DMS114 treated with DMSO at 0.1 percent for 48 hours (cell line): Measurements from ENCODE around the gene ZBTB3.
"Not testable (repeated sequence)": the region's sequence is repeated elsewhere in the genome, so short reads cannot be mapped to it uniquely, and the experiment has no call there.

Experiments
- DNase-seq: peaks from one replicate; lab custom pipeline; 2025; ENCODE audit not compliant: unreplicated experiment; lab: John Stamatoyannopoulos, UW

Gene ZBTB3

DNA sequence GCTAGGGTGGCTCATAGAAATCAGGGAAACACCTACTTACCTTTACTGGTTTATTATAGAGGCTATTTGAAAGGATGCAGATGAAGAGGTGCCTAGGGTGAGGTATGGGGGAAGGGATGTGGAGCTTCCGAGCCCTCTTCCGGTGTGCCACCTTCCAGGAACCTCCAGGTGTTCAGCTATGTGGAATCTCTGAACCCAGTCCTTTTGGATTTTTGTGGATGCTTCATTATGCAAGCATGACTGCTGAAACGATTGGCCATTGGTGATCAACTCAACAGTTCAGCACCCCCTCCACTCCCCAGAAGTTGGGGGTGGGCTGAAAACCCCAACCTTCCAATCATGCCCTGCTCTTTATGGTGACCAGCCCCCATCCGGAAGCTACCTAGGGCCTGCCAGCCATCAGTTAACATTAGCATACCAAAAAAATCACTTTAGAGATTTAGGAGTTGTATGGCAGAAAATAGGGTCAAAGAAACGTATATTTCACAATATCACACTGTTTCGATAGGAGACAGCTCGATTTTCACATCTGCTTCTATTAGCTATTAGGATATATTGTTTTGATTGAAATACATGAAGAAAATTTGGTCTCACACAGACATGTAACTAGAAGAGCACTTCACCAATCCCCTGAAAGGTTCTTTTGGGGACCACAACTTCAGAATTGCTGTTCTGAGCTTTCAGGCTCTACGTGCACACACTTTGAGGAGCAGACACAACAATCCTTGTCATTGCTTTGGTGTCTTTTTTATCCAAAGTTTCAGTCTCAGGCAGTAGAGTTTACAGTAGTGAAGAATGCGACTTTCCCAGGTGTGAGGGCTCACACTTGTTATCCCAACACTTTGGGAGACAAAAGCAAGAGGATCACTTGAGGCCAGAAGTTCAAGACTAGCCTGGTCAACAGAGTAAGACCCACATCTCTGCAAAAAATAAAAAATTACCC lies 4.2 kb upstream of the ZBTB3 start:
- no peak for DNase-seq

DNA sequence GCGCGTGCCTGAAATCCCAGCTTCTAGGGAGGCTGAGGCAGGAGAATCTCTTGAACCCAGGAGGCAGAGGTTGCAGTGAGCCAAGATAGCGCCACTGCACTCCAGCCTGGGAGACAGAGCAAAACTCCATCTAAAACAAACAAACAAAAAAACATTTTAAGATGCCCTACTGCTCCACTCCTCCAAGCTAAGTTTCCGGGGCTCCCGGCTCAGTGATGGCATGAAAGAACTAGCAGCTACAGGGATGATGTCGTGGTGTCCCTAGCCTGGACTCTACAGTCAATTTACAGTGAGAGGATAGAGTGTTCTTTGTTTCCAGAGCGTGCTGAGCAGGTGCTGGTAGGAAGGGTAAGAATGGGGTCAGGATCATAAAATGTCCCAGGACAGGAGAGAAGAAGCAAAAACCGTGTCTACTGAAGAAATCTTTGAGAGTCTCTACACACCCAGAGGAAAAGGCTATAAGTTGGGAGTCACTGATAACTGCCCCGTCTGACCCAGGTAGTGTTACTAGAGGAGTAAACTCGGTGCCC lies 1.2 kb upstream of the ZBTB3 start:
- DNase-seq: no peak

DNA sequence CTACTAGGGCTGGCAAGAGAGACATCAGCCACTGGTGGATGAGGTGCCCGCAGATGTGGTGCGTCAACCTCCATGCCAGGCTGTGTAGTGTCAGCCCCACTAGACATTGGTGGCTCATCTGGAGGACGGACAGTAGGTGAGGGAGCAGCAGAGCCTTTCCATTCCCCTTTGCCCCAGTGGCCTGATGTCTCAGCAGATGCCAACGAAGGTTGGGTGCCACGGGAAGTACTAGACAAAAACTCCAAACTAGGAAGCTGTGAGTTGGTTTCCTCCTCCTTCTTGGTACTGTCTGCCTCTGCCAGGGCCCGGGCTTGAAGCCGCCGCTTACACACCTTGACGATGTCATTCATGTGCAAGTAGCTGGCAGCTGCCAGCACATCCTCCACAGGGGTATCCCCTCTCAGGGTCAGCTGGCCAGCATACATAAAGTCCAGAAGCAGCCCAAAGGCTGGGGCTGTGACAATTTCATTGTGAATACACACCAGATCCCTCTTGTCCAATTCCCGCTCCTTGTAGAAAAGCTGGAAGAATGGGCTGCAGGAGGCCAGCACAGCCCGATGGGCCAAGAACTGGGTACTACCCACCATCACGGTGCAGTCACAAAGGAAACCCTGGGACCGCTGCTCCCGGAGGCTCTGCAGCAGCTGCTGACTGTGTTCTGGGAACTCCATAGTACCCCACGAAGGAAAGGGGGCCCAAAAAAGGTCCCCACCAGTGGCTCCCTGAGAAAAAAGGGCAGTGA lies 795 bp downstream of the ZBTB3 start:
- DNase-seq: no peak

DNA sequence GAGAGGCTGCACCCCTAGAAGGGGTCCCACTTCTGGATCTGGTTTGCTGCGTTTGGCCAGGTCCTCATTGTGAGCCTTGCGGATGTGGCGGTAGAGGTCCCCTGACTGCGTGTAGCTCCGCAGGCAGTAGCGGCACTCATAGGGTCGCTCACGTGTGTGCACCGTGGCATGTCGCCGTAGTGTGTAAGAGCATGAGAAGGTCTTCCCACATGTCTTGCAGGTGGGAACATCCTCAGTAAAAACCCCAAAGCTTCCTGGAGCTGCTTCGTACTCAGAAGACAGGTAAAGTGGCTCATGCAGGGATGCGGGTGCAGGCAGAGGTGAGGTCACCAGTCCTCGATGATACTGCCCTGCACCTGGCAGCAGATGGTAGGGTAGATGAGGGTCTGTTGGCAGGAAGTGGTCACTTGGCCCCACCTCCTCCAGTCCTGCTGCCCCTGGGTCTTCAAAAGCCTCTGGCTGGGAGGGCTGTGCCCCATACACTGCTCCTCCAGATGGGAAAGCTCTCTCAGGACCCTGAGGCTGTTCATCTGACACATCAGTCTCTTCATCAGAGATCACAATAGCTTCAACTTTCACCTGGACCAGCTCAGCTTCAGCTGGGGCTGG lies 1.7 kb downstream of the ZBTB3 start:
- no peak for DNase-seq

DNA sequence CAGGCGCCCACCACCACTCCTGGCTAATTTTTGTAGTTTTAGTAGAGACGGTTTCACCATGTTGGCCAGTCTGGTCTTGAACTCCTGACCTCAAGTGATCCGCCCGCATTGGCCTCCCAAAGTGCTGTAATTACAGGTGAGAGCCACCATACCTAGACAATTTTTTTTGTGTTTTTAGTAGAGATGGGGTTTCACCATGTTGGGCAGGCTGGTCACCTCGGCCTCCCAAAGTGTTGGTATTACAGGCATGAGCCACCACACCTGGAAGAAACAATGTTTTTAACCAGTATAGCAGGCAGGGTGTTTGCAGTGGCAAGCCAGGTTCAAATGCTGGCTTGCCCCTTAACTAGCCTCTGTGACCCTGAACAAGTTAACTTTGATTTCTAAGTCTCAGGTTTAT lies 4.0 kb downstream of the ZBTB3 start:
- DNase-seq: not testable (repeated sequence)

DNA sequence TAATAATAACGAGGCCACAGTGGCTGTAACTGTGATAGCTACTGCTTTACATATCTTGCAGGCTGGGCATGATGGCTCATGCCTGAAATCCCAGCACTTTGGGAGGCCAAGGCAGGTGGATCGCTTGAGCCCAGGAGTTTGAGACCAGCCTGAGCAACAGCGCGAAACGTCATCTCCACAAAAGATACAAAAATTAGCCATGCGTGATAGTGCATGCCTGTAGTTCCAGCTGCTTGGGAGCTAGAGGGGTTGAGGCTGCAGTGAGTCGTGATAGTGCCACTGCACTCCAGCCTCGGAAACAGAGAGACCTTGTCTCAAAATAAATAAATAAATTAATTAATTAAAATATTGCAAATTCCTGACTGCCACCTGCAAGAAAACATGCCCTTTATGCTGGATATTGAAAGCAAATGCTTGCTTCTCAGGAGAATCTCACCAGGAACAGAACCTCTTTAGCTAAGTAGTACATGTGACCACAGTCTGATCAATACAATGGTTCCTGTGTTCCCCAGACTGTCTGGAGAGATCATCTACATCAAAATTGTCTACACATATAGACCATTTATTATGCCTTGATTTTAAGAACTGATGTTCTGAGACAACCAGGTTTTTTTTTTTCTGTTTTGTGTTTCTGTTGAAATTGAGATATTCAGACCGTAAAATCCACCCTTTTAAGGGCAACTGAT lies 6.3 kb downstream of the ZBTB3 start:
- DNase-seq: no peak

DNA sequence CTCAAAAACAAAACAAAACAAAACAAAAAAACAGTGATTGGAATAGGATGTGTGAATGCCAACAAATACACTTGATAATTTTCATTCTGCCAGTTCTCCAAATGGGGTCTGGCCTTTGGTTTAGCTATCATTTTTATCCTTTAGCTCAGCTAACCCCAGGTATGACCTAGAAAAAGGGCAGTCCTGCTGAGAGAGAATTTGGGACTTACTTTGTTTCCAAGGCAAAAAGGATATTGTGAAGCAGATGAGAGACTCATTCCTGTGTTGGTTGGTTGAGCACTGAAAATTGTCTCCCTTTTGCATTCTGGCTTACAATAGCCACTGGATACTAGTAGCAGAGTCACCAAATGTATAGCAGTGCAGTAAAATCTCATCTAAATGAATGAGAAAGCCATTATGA lies 16.8 kb downstream of the ZBTB3 start:
- DNase-seq: no peak

DNA sequence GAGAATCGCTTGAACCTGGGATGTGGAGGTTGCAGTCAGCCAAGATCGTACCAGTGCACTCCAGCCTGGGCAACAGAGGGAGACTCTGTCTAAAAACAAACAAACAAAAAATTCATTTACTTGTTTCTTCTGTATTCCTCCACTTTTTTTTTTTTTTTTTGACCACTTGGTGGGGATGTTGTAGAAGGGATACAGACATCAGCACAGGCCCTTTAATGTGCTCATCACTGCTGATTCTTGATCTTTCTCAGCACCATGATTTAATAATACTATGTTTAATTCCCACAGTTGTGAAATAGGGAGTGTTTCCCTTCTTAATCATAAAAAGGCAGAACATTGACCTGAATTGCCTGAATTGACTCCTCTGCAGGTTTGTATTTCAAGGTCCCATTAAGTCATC lies 21.1 kb downstream of the ZBTB3 start:
- DNase-seq: peak; percentile 47

DNA sequence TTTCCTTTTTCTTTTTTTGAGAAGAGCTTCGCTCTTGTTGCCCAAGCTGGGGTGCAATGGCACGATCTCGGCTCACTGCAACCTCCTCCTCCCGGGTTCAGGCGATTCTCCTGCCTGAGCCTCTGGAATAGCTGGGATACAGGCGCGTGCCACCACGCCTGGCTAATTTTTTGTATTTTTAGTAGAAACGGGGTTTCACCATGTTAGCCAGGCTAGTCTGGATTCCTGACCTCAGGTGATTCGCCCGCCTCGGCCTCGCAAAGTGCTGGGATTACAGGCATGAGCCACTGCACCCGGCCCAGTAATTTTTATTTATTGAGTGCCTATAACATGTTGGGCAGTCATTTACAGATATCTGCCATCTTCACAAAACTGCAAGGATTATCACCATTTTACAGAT lies 23.9 kb downstream of the ZBTB3 start:
- DNase-seq: not testable (repeated sequence)

DNA sequence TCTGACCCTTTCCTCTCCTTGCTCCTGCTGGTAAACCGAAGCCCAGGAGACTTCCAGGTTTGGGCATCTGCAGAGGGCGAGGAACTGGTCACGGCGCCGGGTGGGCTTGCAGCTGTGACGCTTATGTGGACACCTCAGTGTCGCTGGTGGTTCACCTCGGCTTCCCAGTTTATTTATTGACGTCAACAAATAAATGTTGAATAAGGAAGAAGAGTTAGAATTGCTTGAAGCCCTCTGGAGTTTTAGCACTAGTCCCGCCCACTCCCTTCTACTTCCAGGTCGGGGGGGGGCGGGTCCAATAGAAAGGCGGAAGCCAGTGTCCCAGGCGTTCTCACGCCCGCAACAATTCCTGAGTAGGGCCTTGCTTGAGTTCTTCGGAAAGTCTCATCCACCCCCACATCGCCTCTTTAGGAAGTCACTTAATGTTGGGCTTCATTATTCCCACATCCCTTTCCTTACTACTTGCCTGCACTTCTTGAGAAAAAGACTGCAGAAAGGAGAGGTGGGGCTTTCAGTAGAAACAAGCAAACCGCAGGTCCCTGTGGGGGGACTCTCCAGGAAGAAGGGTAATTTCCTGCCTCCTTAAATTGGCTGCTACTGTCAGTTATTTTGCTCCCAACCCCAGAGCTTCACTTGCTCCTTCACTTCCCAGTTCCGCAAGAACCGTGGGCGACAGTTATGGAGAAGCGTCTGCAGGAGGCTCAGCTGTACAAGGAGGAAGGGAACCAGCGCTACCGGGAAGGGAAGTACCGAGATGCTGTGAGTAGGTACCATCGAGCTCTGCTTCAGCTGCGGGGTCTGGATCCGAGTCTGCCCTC lies 25.6 kb downstream of the ZBTB3 start, which contains the start of gene TTC9C:
TSS of gene TTC9C (plus strand) at position 316 of the 818 bp plus-strand sequence. CDS start at position 679, 363 bp downstream.
- DNase-seq: peak; percentile 92

DNA sequence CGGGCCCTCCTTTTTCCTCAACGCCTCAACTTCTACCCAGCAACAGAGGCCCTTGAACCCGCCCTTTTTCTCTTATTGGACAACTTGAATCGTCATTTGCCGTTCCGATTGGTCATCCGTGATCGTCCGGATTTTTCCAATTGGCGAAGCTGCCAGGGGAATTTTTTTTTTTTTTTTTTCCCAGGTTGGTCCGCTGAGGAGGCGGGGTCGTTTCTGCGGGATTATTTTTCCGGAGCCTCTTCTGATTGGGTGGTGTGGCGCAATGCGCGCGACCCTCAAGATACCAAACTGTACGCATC lies 26.1 kb downstream of the ZBTB3 start:
- peak; percentile 99 for DNase-seq

DNA sequence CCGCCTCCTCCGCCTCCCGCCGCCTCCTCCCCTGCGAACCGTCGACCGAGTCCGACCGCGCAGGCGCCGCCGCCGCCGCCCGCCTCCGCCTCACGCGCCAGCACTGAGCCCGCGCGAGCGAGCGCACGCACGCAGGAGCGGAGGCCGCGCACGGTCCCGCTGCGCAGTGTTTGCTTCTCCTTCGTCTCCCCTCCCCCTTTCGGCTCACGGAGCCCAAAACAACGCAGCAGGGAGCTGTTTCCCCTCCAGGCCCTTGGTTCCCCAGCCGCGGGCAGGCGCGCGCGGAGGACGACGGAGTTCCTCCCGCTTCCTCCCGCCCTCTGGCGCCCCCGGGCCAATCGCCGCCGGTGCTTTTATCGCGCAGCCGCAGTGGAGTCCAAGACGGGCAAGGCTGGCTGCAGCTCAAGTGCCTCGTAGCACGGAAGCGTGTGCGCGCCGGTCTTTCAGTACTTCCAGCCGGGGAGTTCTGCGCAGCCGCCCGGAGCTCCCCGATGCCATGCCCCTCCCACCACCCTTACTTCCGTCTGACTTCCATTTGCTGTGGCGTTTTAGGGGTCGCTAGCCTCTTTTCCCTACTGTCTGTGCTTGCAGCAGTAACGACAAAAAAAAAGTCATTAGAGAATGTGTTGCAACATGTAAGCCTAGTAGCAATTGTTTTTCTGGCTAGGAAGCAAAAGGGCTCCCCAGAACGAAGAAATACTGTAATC lies 26.6 kb downstream of the ZBTB3 start, which contains the start of gene HNRNPUL2:
TSS of gene HNRNPUL2 (minus strand) at position 293 of the 707 bp plus-strand sequence. CDS start 301 bp downstream, outside the sequence.
- DNase-seq: peak; percentile 98

DNA sequence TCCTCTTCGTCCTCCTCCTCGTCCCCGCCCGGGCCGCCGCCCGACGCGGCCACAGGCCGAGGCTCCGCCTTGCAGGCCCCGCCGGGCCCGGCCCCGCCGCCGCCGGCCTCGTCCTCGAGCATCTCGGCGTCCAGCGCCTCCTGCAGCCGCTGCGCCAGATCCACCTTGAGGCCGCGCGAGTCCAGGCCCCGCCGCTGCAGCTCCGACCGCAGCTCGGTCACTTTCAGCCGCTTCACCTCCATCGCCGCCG lies 27.1 kb downstream of the ZBTB3 start:
- DNase-seq: no peak

DNA sequence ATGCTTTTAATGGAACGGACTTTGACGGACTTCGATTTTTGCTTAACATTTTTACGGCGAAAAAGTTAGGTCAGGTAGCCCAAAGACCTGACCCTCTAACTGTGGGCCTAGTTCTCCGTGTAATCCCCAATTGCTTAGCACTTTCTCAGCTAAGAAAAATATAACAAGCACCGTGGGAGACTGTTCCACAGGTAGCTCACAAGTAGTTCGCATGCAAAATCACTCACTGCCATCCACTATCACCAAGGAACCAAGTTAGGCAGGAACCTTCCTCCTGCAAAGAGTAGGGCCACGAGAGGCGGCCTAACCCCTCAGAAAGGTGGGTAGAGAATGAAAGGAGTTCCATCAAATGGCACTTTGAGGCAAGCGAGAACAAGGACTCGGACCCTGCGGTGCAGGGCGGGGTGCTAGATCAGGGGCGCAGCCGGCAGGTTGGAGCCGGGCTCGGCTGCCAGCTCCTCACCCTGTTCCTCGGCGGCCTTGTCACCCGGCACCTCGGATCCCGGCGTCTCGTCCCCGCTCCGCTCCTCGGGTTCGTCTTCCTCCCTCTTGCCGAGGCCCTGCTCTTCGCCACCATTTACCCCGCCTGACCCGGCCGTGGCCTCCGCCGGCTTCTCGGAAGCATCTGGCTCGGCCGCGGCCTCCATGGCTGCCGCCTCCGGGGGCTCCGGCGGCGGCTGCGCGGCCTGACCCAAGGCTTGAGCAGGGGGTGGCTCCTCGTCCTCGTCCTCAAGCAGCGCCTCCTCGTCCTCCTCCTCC lies 27.6 kb downstream of the ZBTB3 start:
- DNase-seq: no peak

DNA sequence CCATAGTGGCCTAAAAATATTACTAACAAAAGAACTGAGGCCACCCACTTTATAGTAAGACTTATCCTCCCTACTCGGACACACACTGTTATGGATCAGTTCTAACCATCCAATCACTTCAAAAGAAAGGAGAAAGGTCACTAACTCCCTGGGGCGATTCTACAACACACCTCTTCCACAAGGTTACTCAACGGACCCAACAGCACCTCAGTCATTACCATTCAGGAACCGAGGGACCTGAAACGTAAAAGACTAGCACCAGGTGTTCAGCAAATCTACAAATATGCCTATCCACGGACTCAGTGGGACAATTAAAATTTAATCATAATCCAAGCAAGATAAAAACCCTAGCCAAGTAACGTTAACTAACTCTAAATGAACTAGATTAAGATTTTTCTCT lies 28.3 kb downstream of the ZBTB3 start:
- DNase-seq: no peak

DNA sequence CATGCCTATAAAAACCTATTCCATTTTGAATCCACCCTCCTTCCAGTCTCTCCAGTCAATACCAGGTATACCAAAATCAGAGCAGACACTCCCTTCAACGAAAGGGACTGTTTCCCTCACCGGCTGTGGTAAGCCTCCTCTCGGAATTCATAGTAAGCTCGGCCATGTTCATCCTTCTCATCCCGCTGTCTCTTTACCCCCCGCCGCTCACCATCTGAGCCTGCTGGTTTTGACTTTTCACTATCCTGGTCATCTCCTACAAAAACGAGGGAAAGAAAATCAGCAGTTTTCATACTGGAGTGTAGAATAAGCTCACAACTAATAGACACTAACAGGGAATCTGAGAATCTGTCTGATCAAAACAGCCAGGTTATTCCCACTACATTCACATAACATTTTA lies 29.8 kb downstream of the ZBTB3 start:
- DNase-seq: no peak

DNA sequence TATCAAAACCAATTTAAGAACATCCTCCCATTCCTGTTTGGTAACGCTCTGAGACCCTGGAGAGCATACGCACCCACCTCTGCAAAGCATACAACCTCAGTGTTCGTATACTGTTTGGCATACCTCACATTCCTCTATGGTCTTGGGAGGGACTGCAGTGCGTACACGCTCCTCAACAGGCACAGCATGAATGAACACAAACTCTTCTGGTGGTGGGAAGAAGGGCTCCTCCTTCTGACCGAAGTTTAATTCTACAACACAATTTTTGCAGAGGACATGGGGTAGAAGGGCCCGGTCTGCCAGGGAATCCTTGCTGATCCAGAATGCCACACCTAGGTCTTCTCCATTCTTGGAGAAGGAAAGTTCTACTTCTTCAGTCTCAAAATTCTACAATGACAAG lies 32.0 kb downstream of the ZBTB3 start:
- no peak for DNase-seq

DNA sequence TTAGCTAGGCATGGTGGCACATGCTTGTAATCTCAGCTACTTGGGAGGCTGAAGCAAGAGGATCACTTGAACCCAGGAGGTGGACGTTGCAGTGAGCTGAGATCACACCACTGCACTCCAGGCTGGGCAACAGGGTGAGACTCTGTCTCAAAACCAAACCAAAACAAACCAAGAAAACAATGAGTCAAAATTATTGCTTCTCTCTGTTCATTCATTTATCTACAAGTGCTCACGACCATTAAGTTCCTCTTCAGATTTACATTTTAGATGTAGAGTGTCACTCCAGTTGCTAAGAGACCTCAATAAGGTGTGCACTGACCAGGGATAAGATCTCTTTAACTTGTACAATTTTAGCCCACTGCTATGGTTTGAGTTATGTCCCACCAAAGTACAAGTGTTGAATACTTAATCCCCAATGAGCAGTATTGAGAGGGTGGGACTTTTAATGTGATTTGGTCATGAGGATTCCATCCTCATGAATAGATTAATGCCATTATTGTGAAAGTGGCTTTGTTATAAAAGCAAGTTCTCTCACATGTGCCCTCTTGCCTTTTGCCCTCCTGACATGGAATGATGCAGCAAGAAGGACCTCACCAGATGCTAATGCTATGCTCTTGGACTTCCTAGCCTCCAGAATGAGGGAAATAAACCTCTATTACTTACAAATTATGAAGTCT lies 34.5 kb downstream of the ZBTB3 start:
- no peak for DNase-seq
